GM10266 (cell line): ENCODE results near the gene GALNT9.

Source experiments
- DNase-seq: peaks from one replicate; pipeline ENCODE4 v3.0.0; 2012; ENCODE audit errors: extremely low spot score
- CTCF ChIP-seq: IDR thresholded peaks from 2 replicates; pipeline ENCODE4 v1.5.1; 2012; ENCODE audit warnings: mild to moderate bottlenecking, low read depth; ENCODE audit not compliant: control insufficient read depth, insufficient read depth; ENCODE audit errors: missing control alignments

Gene GALNT9

GRCh38 chr12:132168311-132169031 is 160.9 kb downstream of the GALNT9 start:
- TF ChIP-seq CTCF, result no peak
- no peak for DNase-seq

GRCh38 chr12:132167611-132168310 is 161.6 kb downstream of the GALNT9 start:
- DNase-seq, result no peak

GRCh38 chr12:132166801-132167591 is 162.4 kb downstream of the GALNT9 start:
- no peak for DNase-seq
- TF ChIP-seq CTCF, result no peak

More at GRCh38 chr12:132167611-132168310, 161.6 kb downstream of the GALNT9 start:
- TF ChIP-seq CTCF, result no peak

- no peak for TF ChIP-seq CTCF
- DNase-seq, result no peak
Measured at GRCh38 chr12:132166093-132166492, 163.3 kb downstream of the GALNT9 start.

- no peak for TF ChIP-seq CTCF
- no peak for DNase-seq
Measured at GRCh38 chr12:132165584-132165983, 163.8 kb downstream of the GALNT9 start.

- TF ChIP-seq CTCF, result no peak
- DNase-seq, result no peak
Measured at GRCh38 chr12:132164426-132164825, 165.0 kb downstream of the GALNT9 start.
